LoVo (cell line): ENCODE results near the gene KLHL17.
"Not testable (repeated sequence)": the region's sequence is repeated elsewhere in the genome, so short reads cannot be mapped to it uniquely, and the experiment has no call there.

Source experiments
- DNase-seq: peaks from one replicate; pipeline ENCODE4 v3.0.0-alpha.2; 2016; ENCODE audit warnings: low spot score

KLHL17 gene

DNA sequence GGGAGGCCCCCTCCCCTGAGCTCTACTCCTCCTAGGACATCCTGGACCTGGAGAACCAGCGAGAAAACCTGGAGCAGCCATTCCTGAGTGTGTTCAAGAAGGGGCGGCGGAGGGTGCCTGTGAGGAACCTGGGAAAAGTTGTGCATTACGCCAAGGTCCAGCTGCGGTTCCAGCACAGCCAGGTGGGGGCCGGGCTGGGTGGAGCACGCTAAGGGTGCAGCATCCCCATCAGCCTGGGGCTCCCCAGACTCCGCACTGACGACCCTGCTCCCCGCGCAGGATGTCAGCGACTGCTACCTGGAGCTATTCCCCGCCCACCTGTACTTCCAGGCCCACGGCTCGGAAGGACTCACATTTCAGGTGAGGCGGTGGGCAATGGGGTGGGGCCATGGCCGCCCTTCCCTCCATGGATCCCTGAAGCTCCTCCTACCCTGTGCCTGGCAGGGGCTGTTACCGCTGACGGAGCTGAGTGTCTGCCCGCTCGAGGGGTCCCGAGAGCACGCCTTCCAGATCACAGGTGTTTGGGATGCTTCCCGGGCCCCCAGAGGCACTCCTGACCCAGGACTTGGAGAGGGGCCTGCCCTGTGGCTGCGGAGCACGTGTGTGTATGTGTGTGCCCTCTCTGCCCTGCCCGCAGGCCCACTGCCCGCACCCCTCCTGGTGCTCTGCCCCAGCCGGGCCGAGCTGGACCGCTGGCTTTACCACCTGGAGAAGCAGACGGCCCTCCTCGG, 10.0 kb downstream of the KLHL17 start:
- DNase-seq: no peak

- DNase-seq: no peak
These were observed 10.8 kb downstream of the KLHL17 start for GRCh38 chr1:970973-971730.

GRCh38 chr1:971751-972506, 11.5 kb downstream of the KLHL17 start:
- DNase-seq: no peak

- DNase-seq: no peak
These were observed 12.5 kb downstream of the KLHL17 start for GRCh38 chr1:972726-973458.

- DNase-seq: no peak
These were observed 13.3 kb downstream of the KLHL17 start for GRCh38 chr1:973459-974292.

DNA sequence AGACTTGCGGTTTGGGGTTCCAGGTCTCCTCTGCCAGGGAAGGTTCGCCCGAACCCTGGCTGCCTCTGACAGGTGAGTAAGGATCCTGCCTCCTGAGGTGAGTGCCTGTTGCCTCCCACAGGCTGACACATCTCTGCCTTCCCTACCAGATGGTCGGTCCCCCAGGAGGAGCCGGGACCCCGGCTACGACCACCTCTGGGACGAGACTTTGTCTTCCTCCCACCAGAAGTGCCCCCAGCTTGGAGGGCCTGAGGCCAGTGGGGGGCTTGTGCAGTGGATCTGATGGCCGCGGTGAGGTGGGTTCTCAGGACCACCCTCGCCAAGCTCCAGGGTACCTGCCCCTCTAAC, 13.9 kb downstream of the KLHL17 start:
- no peak for DNase-seq

DNA sequence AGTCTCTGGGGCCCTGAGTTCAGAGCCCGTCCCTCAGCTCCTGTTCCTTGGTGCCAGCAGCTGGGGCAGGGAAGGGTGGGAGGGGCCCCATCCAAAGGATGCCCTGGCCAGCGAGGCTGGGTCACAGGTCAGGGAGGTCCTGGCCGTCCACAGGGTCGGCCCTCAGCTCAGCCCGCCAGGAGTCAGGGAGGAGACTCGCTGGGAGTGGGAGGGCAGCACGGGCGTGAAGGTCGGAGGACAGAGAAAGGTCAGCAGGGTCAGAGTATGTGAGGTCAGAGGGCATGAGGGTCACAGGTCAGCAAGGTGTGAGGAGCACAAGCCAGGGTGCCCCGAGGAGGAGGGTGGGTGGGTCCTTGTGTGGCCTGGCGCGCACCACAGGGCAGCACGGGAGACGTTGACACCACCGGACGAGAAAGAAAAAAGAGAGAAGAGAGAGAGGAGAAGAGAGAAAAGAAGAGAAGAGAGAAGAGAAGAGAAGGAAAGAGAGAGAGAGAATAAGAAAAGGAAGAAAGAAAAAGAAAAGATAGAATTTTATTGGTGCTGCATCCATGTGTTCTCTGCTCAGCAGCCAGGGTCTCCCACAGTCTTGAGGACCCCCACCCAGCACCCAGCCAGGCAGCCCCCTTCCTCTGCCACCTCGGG, 14.4 kb downstream of the KLHL17 start:
- DNase-seq: no peak

- DNase-seq: no peak
These were observed 15.0 kb downstream of the KLHL17 start for GRCh38 chr1:975365-975764.

GRCh38 chr1:975896-976683, 15.7 kb downstream of the KLHL17 start:
- DNase-seq: no peak

DNA sequence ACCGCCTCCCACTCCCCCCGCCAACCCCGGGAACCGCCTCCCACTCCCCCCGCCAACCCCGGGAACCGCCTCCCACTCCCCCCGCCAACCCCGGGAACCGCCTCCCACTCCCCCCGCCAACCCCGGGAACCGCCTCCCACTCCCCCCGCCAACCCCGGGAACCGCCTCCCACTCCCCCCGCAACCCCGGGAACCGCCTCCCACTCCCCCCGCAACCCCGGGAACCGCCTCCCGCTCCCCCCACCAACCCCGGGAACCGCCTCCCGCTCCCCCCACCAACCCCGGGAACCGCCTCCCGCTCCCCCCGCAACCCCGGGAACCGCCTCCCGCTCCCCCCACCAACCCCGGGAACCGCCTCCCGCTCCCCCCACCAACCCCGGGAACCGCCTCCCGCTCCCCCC, 16.4 kb downstream of the KLHL17 start:
- not testable (repeated sequence) for DNase-seq

- DNase-seq: no peak
These were observed 17.9 kb downstream of the KLHL17 start for GRCh38 chr1:978069-978834.

- no peak for DNase-seq
These were observed 18.7 kb downstream of the KLHL17 start for GRCh38 chr1:978835-979743.

GRCh38 chr1:979744-980072, 19.3 kb downstream of the KLHL17 start:
- no peak for DNase-seq

DNA sequence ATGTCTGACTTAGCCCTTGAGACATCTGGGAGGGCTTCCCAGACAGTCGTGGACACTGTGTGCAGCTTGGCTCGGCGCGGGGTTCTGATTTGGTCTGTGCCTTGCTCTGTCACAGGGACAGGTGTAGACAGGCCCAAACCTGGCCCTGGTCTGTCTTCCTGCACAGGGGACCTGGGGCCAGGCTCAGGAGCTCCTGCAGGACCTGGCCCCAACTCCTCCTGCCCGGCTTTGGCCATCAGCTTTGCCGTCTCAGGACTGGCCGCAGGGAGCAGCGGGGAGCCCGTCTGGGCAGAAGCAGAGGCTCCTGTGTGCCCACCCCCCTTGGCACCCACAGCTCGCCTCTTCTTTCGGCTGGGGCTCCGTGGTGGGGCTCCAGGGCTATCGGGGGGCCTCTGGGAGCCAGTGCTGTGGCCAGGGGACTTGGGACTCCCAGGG, 19.8 kb downstream of the KLHL17 start:
- no peak for DNase-seq

DNA sequence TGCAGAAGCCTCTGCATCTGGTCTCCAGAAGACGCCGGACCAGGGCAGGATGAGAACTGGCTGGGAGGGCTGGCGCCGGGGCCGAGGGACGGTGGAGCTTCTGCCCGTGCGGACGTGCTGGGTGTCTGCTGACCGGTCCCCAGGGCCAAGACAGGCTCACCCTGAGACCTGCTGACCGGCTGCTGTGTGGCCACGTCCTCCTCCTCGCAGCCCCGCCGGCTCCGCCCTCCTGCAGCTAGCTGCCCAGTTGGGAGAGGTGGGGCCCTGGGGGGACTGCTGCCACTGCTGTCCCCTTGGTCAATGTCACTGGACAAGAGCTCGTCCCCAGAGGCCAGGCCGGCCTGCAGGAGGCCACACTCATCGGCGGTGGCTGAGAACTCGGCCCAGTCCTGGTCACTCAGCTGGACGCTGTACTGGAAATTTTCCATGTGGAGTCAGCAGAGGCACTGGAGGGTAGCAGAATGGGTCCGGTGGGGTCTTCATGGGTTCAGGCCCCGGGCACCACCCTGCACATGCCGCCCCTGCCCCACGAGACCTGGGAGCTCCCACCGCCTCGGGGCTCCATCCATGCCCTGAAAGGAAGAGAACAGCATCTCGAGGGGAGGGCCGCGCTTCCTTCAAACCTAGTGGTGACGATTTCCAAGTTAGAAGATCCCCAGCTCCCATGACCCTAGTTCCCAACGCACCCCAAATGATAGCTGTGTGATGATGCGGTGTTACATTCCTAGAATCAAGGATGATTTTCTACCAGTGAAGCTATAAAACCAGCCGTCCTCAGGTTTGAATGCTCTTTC, 20.4 kb downstream of the KLHL17 start:
- no peak for DNase-seq

GRCh38 chr1:981491-981954, 21.1 kb downstream of the KLHL17 start:
- no peak for DNase-seq

DNA sequence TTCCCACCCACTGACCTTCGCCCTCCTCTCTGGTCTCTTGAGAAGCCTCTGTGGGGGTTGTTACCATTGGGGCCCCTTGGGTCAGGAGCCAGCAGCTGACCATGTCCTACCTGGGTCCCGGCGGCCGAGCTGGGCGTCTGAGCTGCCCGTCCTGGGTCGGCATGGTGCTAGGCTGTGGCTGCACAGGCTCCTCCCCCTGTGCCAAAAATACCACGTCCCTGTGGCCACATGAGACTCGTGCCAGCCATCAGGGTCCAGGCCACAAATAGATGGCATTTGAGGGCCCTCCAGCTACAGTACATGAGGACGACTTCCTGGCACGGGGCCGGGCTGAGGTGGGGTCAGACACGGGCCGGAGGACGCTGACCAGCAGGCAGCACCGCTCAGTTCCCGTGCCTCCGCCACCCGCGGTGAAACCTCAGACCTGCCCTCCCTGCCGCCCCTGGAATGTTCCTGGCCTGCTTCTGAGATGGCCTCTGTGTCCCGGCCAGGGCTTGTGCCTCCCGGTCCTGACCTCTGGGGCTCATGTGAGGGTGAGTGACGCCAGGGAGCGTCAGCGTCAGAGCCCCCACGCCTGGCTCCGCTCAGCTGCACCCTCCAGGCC, 21.7 kb downstream of the KLHL17 start, which contains the start of gene PERM1:
Gene PERM1 (minus strand): TSS at position 139 of the 604 bp plus-strand sequence. CDS start 1,064 bp downstream, outside the sequence.
- DNase-seq: no peak
